Caco-2 (cell line): ENCODE results near the gene ZNF557. TPM values are rescaled to one million over a fixed set of nuclear protein-coding genes. Genes with fewer than 3 reads are reported as not detected.

ENCODE experiments used
- BruUV-seq: library from RNA; stranded (reverse); fragments of 400-500 nt; replicated peaks from 2 replicates; lab custom pipeline; 2021; lab: Mats Ljungman, UMichigan
- CTCF ChIA-PET: fragments of 300-600 bp; sonication (Branson Sonifier 250); formaldehyde crosslinking; loops from one replicate; lab custom pipeline; 2022; ENCODE audit warnings: antibody characterized with exemption; lab: Charles Lee
- POLR2A ChIA-PET: fragments of 300-600 bp; sonication (Branson Sonifier 250); formaldehyde crosslinking; loops from one replicate; lab custom pipeline; 2022; ENCODE audit warnings: antibody characterized with exemption; lab: Charles Lee
- DNase-seq, 2 experiments: peaks; one replicate each; pipeline versions ENCODE4 v3.0.0 to v3.0.0-alpha.2; 2020 to 2022
- H3K27me3 ChIP-seq: replicated peaks from 2 replicates; pipeline ENCODE4 v1.6.0; 2011; ENCODE audit warnings: low read length; ENCODE audit not compliant: control insufficient read depth, insufficient read depth
- H3K36me3 ChIP-seq: 2 replicates; pipeline ENCODE4 v1.5.1; 2011; ENCODE audit warnings: low read length; ENCODE audit not compliant: control insufficient read depth, insufficient read depth
- H3K4me1 ChIP-seq: fragments of 250-450 bp; sonication (Bioruptor Pico); 2 replicates; pipeline ENCODE4 v1.5.1; 2020; ENCODE audit warnings: mild to moderate bottlenecking
- H3K4me3 ChIP-seq: 2 replicates; pipeline ENCODE4 v1.5.1; 2011; ENCODE audit warnings: low read depth, mild to moderate bottlenecking, control low read depth, low read length
- H3K9me3 ChIP-seq: fragments of 250-450 bp; sonication (Bioruptor Pico); 2 replicates; pipeline ENCODE4 v1.5.1; 2020; ENCODE audit warnings: mild to moderate bottlenecking, moderate library complexity
- H3K27ac Mint-ChIP-seq: one replicate; pipeline ENCODE4 v1.8.0; 2022; ENCODE audit warnings: mixed read lengths; ENCODE audit not compliant: unreplicated experiment
- H3K27me3 Mint-ChIP-seq: one replicate; pipeline ENCODE4 v1.8.0; 2022; ENCODE audit warnings: mixed read lengths; ENCODE audit not compliant: insufficient read depth, unreplicated experiment
- H3K36me3 Mint-ChIP-seq: one replicate; pipeline ENCODE4 v1.8.0; 2022; ENCODE audit warnings: mild to moderate bottlenecking, mixed read lengths; ENCODE audit not compliant: insufficient read depth, unreplicated experiment
- H3K4me1 Mint-ChIP-seq: one replicate; pipeline ENCODE4 v1.8.0; 2022; ENCODE audit warnings: low read depth, mixed read lengths; ENCODE audit not compliant: unreplicated experiment
- H3K4me3 Mint-ChIP-seq: one replicate; pipeline ENCODE4 v1.8.0; 2022; ENCODE audit warnings: mild to moderate bottlenecking, moderate library complexity, mixed read lengths; ENCODE audit not compliant: unreplicated experiment
- H3K9me3 Mint-ChIP-seq: one replicate; pipeline ENCODE4 v1.8.0; 2022; ENCODE audit warnings: mixed read lengths; ENCODE audit not compliant: unreplicated experiment
- CTCF ChIP-seq, 2 experiments: fragments of 200-600 bp in 1 of 2; IDR thresholded peaks; 1 replicate in 1 of 2; 2 replicates in 1 of 2; pipeline versions ENCODE4 v1.5.1 to v1.8.0; 2011 to 2022; ENCODE audit warnings: antibody characterized with exemption in 1 of 2, control low read depth in 1 of 2, inconsistent platforms in 1 of 2, low read depth in 1 of 2, low read length in 1 of 2, mild to moderate bottlenecking in 1 of 2, moderate library complexity in 1 of 2; ENCODE audit not compliant: insufficient read depth in 1 of 2, severe bottlenecking in 1 of 2, unreplicated experiment in 1 of 2
- intact Hi-C: fragments of 100-400 bp; cut with micrococcal nuclease; formaldehyde crosslinking; loops from one replicate; pipeline ENCODE4 v1.10.0; 2022; ENCODE audit not compliant: unreplicated experiment
- total RNA-seq: library from RNA; stranded (reverse); gene quantifications from 2 replicates; pipeline ENCODE4 v1.2.3, GENCODE V29; 2022

Gene ZNF557
- total RNA-seq, 1 experiment from 2014 or later: 8.3 TPM

- peaks cover 7% of the 10 kb centered on the region for H3K9me3 ChIP-seq
- Mint-ChIP-seq H3K27me3 (no peaks in the 10 kb centered on the region), H3K4me3 (peak overlapping the region; percentile 97), H3K9me3 (peaks cover 25% of the 10 kb centered on the region), H3K4me1 (peaks cover 12% of the 10 kb centered on the region), H3K27ac (peak overlapping the region; percentile 98), H3K36me3 (peaks cover 27% of the 10 kb centered on the region)
- no peak for DNase-seq
- ChIA-PET POLR2A (no interaction called here), CTCF (interaction anchor here (0.6 kb wide), 1 partner anchor 1219 kb away, joined by 3 read pairs; no protein-coding TSS in a partner anchor)
- no TSS peak for BruUV-seq
- TF ChIP-seq CTCF (IDR thresholded peaks at IDR 0.05; ENCODE audit: insufficient read depth in 1 of 2, low read depth in 1 of 2, low read length in 1 of 2, severe bottlenecking in 1 of 2, unreplicated experiment in 1 of 2): no peak
- peaks cover 23% of the 10 kb centered on the region for H3K4me1 ChIP-seq
- H3K27me3 ChIP-seq: no peaks in the 10 kb centered on the region
- peak overlapping the region; percentile 82 for H3K4me3 ChIP-seq
- intact Hi-C loops: no loop called here
- no peaks in the 10 kb centered on the region for H3K36me3 ChIP-seq
These were observed 28.6 kb downstream of the ZNF557 start for GRCh38 chr19:7098096-7098495.

- Mint-ChIP-seq H3K27me3 (no peaks in the 10 kb centered on the region), H3K4me1 (peaks cover 12% of the 10 kb centered on the region), H3K9me3 (peaks cover 25% of the 10 kb centered on the region), H3K27ac (peak overlapping the region; percentile 98), H3K36me3 (peaks cover 27% of the 10 kb centered on the region), H3K4me3 (peak overlapping the region; percentile 97)
- peak overlapping the region; percentile 82 for H3K4me3 ChIP-seq
- H3K36me3 ChIP-seq: no peaks in the 10 kb centered on the region
- H3K9me3 ChIP-seq: peaks cover 7% of the 10 kb centered on the region
- ChIA-PET POLR2A (interaction anchor here (0.5 to 1.4 kb wide), 12 partner anchors 15 to 769 kb away, joined by 3 to 28 read pairs (median 4); partner anchors contain the start of gene ZNF557), CTCF (interaction anchor here (0.6 to 1.1 kb wide), 10 partner anchors 30 to 1218 kb away, joined by 3 to 12 read pairs (median 4); partner anchors contain the start of genes INSR and ZNF557)
- H3K27me3 ChIP-seq: no peaks in the 10 kb centered on the region
- peak; percentile 94 for DNase-seq
- intact Hi-C loops: no loop called here
- BruUV-seq: no TSS peak
- peaks cover 23% of the 10 kb centered on the region for H3K4me1 ChIP-seq
- no peak for TF ChIP-seq CTCF (IDR thresholded peaks at IDR 0.05; ENCODE audit: insufficient read depth in 1 of 2, low read depth in 1 of 2, low read length in 1 of 2, severe bottlenecking in 1 of 2, unreplicated experiment in 1 of 2)
These were observed 29.4 kb downstream of the ZNF557 start for GRCh38 chr19:7098701-7099596.

GRCh38 chr19:7099597-7099921 lies 30.1 kb downstream of the ZNF557 start:
- CTCF ChIA-PET: interaction anchor here (0.6 to 1.1 kb wide), 8 partner anchors 30 to 989 kb away, joined by 3 to 12 read pairs (median 4); partner anchors contain the start of genes INSR and ZNF557
- peaks cover 23% of the 10 kb centered on the region for H3K4me1 ChIP-seq
- no TSS peak for BruUV-seq
- H3K4me1 Mint-ChIP-seq: peaks cover 12% of the 10 kb centered on the region
- H3K4me3 ChIP-seq: peak overlapping the region; percentile 82
- H3K27me3 Mint-ChIP-seq: no peaks in the 10 kb centered on the region
- H3K27me3 ChIP-seq: no peaks in the 10 kb centered on the region
- intact Hi-C loops: no loop called here
- peaks cover 27% of the 10 kb centered on the region for H3K36me3 Mint-ChIP-seq
- no peak for DNase-seq
- peaks cover 5% of the 10 kb centered on the region for H3K9me3 ChIP-seq
- peak overlapping the region; percentile 97 for H3K4me3 Mint-ChIP-seq
- H3K36me3 ChIP-seq: no peaks in the 10 kb centered on the region
- H3K9me3 Mint-ChIP-seq: peaks cover 25% of the 10 kb centered on the region
- no peak for TF ChIP-seq CTCF (IDR thresholded peaks at IDR 0.05; ENCODE audit: insufficient read depth in 1 of 2, low read depth in 1 of 2, low read length in 1 of 2, severe bottlenecking in 1 of 2, unreplicated experiment in 1 of 2)
- H3K27ac Mint-ChIP-seq: peak overlapping the region; percentile 98
- POLR2A ChIA-PET: interaction anchor here (0.5 to 1.4 kb wide), 11 partner anchors 15 to 769 kb away, joined by 3 to 28 read pairs (median 4); partner anchors contain the start of gene ZNF557
